Ascending aorta (tissue), 2 donors: ENCODE results near the gene YARS1. TPM values are rescaled to one million over a fixed set of nuclear protein-coding genes. Genes with fewer than 3 reads are reported as not detected.

Experiments
- DNase-seq, 2 donors: peaks; one replicate each; pipeline ENCODE4 v3.0.0-alpha.2; 2019; ENCODE audit warnings: low spot score in 2 of 2
- H3K27ac ChIP-seq, 2 donors: fragments of 200-600 bp; sonication (generic); one replicate each; pipeline ENCODE4 v1.5.1; 2016 to 2017; ENCODE audit warnings: mild to moderate bottlenecking in 1 of 2
- H3K27me3 ChIP-seq: fragments of 200-600 bp; sonication (generic); one replicate; pipeline ENCODE4 v1.5.1; 2017
- H3K36me3 ChIP-seq, 2 donors: fragments of 200-600 bp; sonication (generic); one replicate each; pipeline ENCODE4 v1.5.1; 2016
- H3K4me1 ChIP-seq, 2 donors: fragments of 200-600 bp; sonication (generic); one replicate each; pipeline ENCODE4 v1.5.1; 2016 to 2017; ENCODE audit warnings: mild to moderate bottlenecking in 1 of 2
- H3K4me3 ChIP-seq, 2 donors: fragments of 200-600 bp; sonication (generic); one replicate each; pipeline ENCODE4 v1.5.1; 2016 to 2017; ENCODE audit warnings: mild to moderate bottlenecking in 1 of 2
- H3K9me3 ChIP-seq, 2 donors: fragments of 200-600 bp; sonication (generic); one replicate each; pipeline ENCODE4 v1.5.1; 2016
- intact Hi-C: fragments of 100-400 bp; cut with DNase I; formaldehyde crosslinking; loops from one replicate; pipeline ENCODE4 v1.15.1; 2023
- total RNA-seq: library from RNA; depleted of rRNA; stranded (reverse); fragments of >200 nt; gene quantifications from one replicate; pipeline ENCODE4 v1.1.0, GENCODE V29; 2016
- TF ChIP-seq, protein P1 (sequence below), 3 experiments: fragments of 200-600 bp in 2 of 3; fragments of 450-650 bp in 1 of 3; sonication (generic) in 2 of 3; IDR thresholded peaks; one replicate each; pipeline ENCODE4 v1.5.1; 2016 to 2019; ENCODE audit warnings: antibody characterized with exemption in 3 of 3, mild to moderate bottlenecking in 1 of 3, moderate library complexity in 1 of 3

YARS1 gene
- total RNA-seq, 1 donor from 2014 or later: 48.9 TPM

DNA sequence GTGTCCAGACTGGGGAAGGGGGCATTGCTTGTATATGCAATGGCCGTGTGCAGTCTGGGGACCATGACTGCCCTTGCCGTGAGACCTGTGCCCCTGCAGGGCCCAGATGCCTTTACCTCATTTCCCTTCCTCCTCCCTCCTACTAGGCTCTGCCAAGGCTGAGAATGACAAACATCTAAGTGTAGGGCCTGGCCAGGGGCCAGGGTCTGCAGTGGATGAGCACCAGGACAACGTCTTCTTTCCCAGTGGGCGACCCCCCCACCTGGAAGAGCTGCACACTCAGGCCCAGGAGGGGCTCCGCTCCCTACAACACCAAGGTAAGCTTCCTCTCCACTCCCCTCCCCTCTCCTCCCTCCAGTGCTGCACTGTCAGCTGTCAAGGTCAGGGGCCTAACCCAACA lies 49.5 kb downstream of the YARS1 start:
- no peak for DNase-seq
- no peak overlapping the region for H3K4me3 ChIP-seq
- intact Hi-C loops: no loop called here
- peaks cover 0 to 8% of the 10 kb centered on the region in 2 donors for H3K4me1 ChIP-seq
- H3K27ac ChIP-seq: no peak overlapping the region
- no peaks in the 10 kb centered on the region for H3K9me3 ChIP-seq
- no peaks in the 10 kb centered on the region for H3K27me3 ChIP-seq
- TF ChIP-seq, protein P1, sequence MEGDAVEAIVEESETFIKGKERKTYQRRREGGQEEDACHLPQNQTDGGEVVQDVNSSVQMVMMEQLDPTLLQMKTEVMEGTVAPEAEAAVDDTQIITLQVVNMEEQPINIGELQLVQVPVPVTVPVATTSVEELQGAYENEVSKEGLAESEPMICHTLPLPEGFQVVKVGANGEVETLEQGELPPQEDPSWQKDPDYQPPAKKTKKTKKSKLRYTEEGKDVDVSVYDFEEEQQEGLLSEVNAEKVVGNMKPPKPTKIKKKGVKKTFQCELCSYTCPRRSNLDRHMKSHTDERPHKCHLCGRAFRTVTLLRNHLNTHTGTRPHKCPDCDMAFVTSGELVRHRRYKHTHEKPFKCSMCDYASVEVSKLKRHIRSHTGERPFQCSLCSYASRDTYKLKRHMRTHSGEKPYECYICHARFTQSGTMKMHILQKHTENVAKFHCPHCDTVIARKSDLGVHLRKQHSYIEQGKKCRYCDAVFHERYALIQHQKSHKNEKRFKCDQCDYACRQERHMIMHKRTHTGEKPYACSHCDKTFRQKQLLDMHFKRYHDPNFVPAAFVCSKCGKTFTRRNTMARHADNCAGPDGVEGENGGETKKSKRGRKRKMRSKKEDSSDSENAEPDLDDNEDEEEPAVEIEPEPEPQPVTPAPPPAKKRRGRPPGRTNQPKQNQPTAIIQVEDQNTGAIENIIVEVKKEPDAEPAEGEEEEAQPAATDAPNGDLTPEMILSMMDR (IDR thresholded peaks at IDR 0.05): no peak
- peaks cover 3 to 10% of the 10 kb centered on the region in 2 donors for H3K36me3 ChIP-seq

DNA sequence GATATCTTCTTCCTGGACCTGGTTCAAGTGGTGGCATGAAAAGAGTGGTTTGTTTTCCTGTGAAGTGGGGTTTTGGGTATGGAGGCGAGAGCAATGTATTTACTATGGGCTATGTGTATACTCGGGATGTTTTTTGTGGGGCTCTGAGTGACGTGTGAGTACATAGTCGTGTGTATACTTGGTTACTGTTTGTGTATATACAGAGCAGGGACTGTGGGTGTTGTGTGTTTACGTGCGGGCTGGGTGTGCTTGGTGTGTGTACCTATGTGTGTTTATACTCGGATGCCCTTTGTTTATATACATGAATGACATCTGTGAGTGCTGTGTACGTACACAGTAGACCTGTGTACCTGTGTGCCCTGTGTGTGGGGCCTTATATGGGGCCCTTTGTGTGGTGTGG lies 50.0 kb downstream of the YARS1 start:
- H3K4me3 ChIP-seq: no peak overlapping the region
- H3K4me1 ChIP-seq: peaks cover 0 to 11% of the 10 kb centered on the region in 2 donors
- DNase-seq: no peak
- H3K27ac ChIP-seq: no peak overlapping the region
- no peaks in the 10 kb centered on the region for H3K9me3 ChIP-seq
- intact Hi-C loops: no loop called here
- TF ChIP-seq, protein P1 (IDR thresholded peaks at IDR 0.05): no peak
- peaks cover 3 to 10% of the 10 kb centered on the region in 2 donors for H3K36me3 ChIP-seq
- H3K27me3 ChIP-seq: no peaks in the 10 kb centered on the region

DNA sequence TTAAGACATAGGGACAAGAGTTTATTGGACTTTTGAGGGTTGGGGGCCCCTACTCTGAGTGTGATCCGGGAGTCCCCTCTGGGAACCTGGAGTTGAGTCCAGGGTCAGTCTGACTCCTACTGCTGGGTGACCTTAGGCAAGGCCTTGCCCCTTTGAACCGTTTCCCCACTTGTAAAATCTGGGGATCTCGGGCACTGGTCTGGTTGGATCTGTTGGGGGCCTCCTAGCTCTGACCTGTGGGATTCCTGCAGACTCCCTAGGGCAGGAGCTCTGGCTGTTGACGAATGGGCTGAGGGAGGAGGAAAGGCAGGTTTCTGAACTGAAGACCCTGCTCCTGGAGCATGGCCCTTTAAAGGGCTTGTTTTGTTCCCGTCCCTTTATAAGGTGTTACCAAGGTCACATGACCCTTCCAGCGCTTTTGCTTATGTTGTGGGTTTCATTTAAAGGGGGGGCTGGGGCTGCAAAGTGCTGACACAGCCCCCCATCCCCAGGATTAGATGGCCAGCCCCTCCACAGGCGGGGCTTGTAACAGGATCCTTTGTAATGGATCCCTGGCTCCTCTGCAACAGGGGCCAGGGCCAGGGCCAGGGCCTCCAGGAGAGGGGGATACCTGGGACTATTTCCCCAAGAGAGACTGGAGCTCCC lies 50.7 kb downstream of the YARS1 start:
- Histone ChIP-seq H3K9me3 (no peaks in the 10 kb centered on the region), H3K27ac (no peak overlapping the region), H3K4me1 (peaks cover 0 to 16% of the 10 kb centered on the region in 2 donors), H3K36me3 (peaks cover 3 to 10% of the 10 kb centered on the region in 2 donors), H3K4me3 (no peak overlapping the region), H3K27me3 (no peaks in the 10 kb centered on the region)
- intact Hi-C loops: no loop called here
- TF ChIP-seq, protein P1 (IDR thresholded peaks at IDR 0.05): no peak
- no peak for DNase-seq

DNA sequence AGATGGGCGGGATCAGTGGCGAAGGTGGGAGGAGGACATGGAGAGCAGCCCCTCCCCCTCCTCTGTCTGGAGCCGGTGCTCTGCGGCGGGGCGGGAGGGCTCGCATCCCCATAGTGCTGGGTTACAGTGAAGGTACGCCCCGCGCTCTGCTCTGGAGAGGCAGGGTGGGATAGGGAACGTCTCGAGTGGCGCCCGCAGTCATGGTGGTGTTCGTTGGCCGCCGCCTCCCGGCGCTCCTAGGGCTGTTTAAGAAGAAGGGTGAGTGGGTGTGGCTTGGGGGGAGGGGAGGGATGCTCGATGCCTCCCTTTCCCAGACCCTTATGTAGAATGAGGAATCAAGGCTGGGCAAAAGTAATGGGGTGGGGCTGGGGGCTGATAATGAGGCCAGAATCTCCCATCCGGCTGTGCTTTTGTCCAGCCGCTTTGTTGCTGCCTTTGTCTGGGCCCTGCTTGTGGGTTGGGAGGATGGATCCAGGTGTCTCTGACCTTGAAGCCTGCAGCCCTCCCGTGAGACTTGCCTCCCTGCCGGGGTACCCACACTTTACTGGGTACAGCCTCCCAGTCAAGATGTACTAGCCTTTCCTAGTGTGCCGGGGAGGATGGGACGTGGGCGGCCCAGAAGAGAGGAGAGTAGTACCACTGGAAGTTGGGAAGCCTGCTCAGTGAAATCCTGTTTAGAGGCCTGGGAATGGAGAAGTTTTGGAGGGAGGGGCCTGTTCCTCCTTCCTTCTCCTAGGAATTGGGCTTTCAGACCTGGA lies 51.4 kb downstream of the YARS1 start:
- intact Hi-C loops: no loop called here
- Histone ChIP-seq H3K4me3 (no peak overlapping the region), H3K27ac (no peak overlapping the region)

DNA sequence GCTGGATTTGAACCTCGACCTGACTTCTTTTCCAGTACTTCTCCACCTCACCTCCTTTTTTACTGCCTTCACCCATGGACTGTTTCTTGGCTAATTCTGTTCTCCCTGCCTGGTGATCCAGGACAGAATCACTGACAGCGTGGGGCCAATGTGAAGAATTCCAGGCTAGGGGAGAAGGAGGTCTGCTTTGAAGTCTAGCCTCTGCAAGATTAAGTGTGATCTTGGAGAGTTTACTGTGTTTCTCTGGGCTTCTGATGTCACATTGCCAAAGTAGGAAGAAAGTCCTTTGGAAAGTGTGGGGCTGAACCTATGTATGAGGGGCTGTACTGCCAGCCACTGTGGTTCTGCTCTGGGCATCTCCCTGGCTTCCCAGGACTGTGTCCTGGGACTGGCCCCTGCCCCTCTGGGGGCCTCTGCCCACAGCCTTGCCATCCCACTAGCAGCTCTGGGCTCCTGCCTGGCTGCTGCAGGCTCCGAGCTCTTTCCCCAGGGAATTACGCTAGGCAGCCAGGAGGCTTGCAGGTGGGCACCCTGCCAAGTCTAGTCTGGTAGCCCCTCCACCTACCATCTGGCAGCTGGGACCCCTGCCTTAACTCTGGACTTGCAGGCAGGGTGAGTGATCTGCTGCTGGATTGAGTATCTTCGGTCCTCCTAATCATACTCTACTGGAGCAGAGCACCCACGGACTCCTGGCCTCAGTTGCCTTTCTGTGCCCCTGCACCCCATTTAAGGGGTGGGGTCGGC lies 52.2 kb downstream of the YARS1 start:
- intact Hi-C loops: no loop called here

More for the DNA sequence above, 51.4 kb downstream of the YARS1 start:
- peaks cover 0 to 17% of the 10 kb centered on the region in 2 donors for H3K4me1 ChIP-seq
- peaks cover 3 to 10% of the 10 kb centered on the region in 2 donors for H3K36me3 ChIP-seq
- no peaks in the 10 kb centered on the region for H3K27me3 ChIP-seq
- TF ChIP-seq, protein P1 (IDR thresholded peaks at IDR 0.05): no peak
- no peaks in the 10 kb centered on the region for H3K9me3 ChIP-seq
- DNase-seq: no peak

More for the DNA sequence above, 52.2 kb downstream of the YARS1 start:
- no peak for DNase-seq
- TF ChIP-seq, protein P1 (IDR thresholded peaks at IDR 0.05): no peak
- Histone ChIP-seq H3K4me3 (no peak overlapping the region), H3K27me3 (no peaks in the 10 kb centered on the region), H3K27ac (no peak overlapping the region), H3K36me3 (peaks cover 0 to 6% of the 10 kb centered on the region in 2 donors), H3K9me3 (no peaks in the 10 kb centered on the region), H3K4me1 (peaks cover 0 to 17% of the 10 kb centered on the region in 2 donors)
